HL-60 (cell line): ENCODE measurements around the gene GNAI1.

Experiments
- CTCF ChIP-seq: IDR thresholded peaks from one replicate; pipeline ENCODE4 v1.5.1; 2011; ENCODE audit warnings: low read length, control low read depth, inconsistent platforms; ENCODE audit not compliant: insufficient read depth
- GABPA ChIP-seq: IDR thresholded peaks from 2 replicates; pipeline ENCODE4 v1.6.1; 2012; ENCODE audit warnings: low read depth
- POLR2AphosphoS5 ChIP-seq: IDR thresholded peaks from 2 replicates; pipeline ENCODE4 v1.6.1; 2012; ENCODE audit warnings: low read depth
- REST ChIP-seq: IDR thresholded peaks from 2 replicates; pipeline ENCODE4 v1.6.1; 2012; ENCODE audit warnings: low read depth; ENCODE audit not compliant: insufficient replicate concordance
- SPI1 ChIP-seq: IDR thresholded peaks from 2 replicates; pipeline ENCODE4 v1.6.1; 2012; ENCODE audit warnings: low read depth, mild to moderate bottlenecking, borderline replicate concordance

GRCh38 chr7:80107278-80107677 is 27.4 kb upstream of the GNAI1 start:
- TF ChIP-seq CTCF (no peak), SPI1 (no peak), REST (no peak), POLR2AphosphoS5 (no peak), GABPA (no peak)
